ENCODE results near the gene PPP1R14D. TPM values are rescaled to one million over a fixed set of nuclear protein-coding genes. Genes with fewer than 3 reads are reported as not detected.

The PPP1R14D gene
- total RNA-seq, 1 experiment from 2014 or later = 0.65 TPM

- Histone ChIP-seq H3K27ac (peak within 1 kb of the TSS; percentile 91), H3K4me2 (peak within 1 kb of the TSS; percentile 92), H3F3A (ENCODE audit: insufficient read depth, low read depth) (peaks cover 39% of the 10 kb centered on the region), H3K27me3 (ENCODE audit: insufficient read depth, low read depth) (no peaks in the 10 kb centered on the region), H3K79me2 (ENCODE audit: low read depth) (peaks cover 25% of the 10 kb centered on the region), H4K20me1 (ENCODE audit: insufficient read depth) (no peaks in the 10 kb centered on the region), H3K4me1 (replicated peaks; ENCODE audit: insufficient read depth) (peaks cover 52% of the 10 kb centered on the region), H3K4me3 (peak within 1 kb of the TSS; percentile 81), H3K9me2 (ENCODE audit: insufficient read depth) (no peaks in the 10 kb centered on the region), H3K36me3 (ENCODE audit: low read depth) (peaks cover 3% of the 10 kb centered on the region; the same call in 1 of the 2 replicates), H3K9me3 (ENCODE audit: insufficient read depth, low read depth) (no peaks in the 10 kb centered on the region), H2AFZ (no peak within 1 kb of the TSS)
- intact Hi-C loops (cut with micrococcal nuclease; ENCODE audit: unreplicated experiment) = loop anchor here (10.0 kb wide), 1 partner anchor 769 kb away; the partner anchor contains the start of gene BMF
- CTCF ChIA-PET = interaction anchor here (0.5 to 3.8 kb wide), 10 partner anchors 10 to 357 kb away, joined by 3 to 61 read pairs (median 6); partner anchors contain the start of genes CHP1 and VPS18
- BruUV-seq (replicated peaks) = no TSS peak
- DNase-seq = peak; percentile 70 to 78
- POLR2A ChIA-PET (ENCODE audit: unreplicated experiment) = interaction anchor here (0.6 to 0.9 kb wide), 3 partner anchors 14 to 18 kb away, joined by 3 to 5 read pairs (median 4); no protein-coding TSS in a partner anchor
- TF ChIP-seq EZH2 (IDR thresholded peaks at IDR 0.05; ENCODE audit: low read depth) = no peak
- TF ChIP-seq CTCF (conservative IDR thresholded peaks at IDR 0.05) = peak; percentile 42; the same call in 1 of the 2 replicates
Observed at GRCh38 chr15:40873694-40874561, 45.4 kb upstream of the PPP1R14D start, which contains the start of gene RHOV. TSS of gene RHOV (minus strand) at chr15:40874234. CDS start at chr15:40874139, 95 bp downstream.

GRCh38 chr15:40872791-40873693 is 44.5 kb upstream of the PPP1R14D start:
- no peaks in the 10 kb centered on the region for H3K9me2 ChIP-seq (ENCODE audit: insufficient read depth)
- H2AFZ ChIP-seq = no peak overlapping the region
- CTCF ChIA-PET = interaction anchor here (0.5 to 3.8 kb wide), 11 partner anchors 10 to 358 kb away, joined by 3 to 61 read pairs (median 7); partner anchors contain the start of genes CHP1 and VPS18
- no peak for DNase-seq
- POLR2A ChIA-PET (ENCODE audit: unreplicated experiment) = interaction anchor here (0.6 to 0.7 kb wide), 3 partner anchors 13 to 57 kb away, joined by 3 to 5 read pairs (median 4); no protein-coding TSS in a partner anchor
- no peaks in the 10 kb centered on the region for H3K9me3 ChIP-seq (ENCODE audit: insufficient read depth, low read depth)
- peaks cover 3% of the 10 kb centered on the region; the same call in 1 of the 2 replicates for H3K36me3 ChIP-seq (ENCODE audit: low read depth)
- H3K4me3 ChIP-seq = peak overlapping the region; percentile 81
- intact Hi-C loops (cut with micrococcal nuclease; ENCODE audit: unreplicated experiment) = loop anchor here (1.0 to 10.0 kb wide), 2 partner anchors 16 to 768 kb away; partner anchors contain the start of gene BMF
- H3K4me1 ChIP-seq (replicated peaks; ENCODE audit: insufficient read depth) = peaks cover 44% of the 10 kb centered on the region
- peaks cover 30% of the 10 kb centered on the region for H3F3A ChIP-seq (ENCODE audit: insufficient read depth, low read depth)
- peak overlapping the region; percentile 92 for H3K4me2 ChIP-seq
- no peaks in the 10 kb centered on the region for H4K20me1 ChIP-seq (ENCODE audit: insufficient read depth)
- TSS peak; percentile 45 for BruUV-seq (replicated peaks)
- no peaks in the 10 kb centered on the region for H3K27me3 ChIP-seq (ENCODE audit: insufficient read depth, low read depth)
- peak overlapping the region; percentile 91 for H3K27ac ChIP-seq
- peaks cover 25% of the 10 kb centered on the region for H3K79me2 ChIP-seq (ENCODE audit: low read depth)
- TF ChIP-seq CTCF (conservative IDR thresholded peaks at IDR 0.05) = no peak
- no peak for TF ChIP-seq EZH2 (IDR thresholded peaks at IDR 0.05; ENCODE audit: low read depth)
